Dedifferentiated amniotic fluid mesenchymal stem cell (primary cell): ENCODE data around the gene KCNJ2.

Experiments used
- DNase-seq: peaks from one replicate; pipeline ENCODE4 v3.0.0-alpha.2; 2016; ENCODE audit errors: extremely low spot score

Gene KCNJ2

DNA sequence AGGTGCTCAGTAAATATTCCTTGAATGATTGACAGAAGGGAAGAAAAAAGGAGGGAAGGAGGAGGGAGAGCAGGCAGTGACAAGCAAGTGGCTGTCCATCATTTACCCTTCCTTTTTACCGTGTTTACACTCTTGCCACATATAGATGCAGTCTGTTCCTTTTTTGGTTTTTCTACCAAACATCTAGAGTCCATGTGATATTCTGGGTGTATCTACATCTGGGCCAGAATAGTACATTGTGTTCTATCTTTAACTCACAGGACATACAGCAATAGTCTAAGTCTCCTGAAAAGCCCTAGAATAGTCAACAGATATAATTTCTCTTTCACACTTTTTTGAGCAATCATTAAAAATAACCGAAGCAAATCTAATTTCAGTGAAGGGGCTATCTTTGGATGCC, 33.5 kb downstream of the KCNJ2 start:
- no peak for DNase-seq

GRCh38 chr17:70204431-70204830, 35.1 kb downstream of the KCNJ2 start:
- DNase-seq: no peak

DNA sequence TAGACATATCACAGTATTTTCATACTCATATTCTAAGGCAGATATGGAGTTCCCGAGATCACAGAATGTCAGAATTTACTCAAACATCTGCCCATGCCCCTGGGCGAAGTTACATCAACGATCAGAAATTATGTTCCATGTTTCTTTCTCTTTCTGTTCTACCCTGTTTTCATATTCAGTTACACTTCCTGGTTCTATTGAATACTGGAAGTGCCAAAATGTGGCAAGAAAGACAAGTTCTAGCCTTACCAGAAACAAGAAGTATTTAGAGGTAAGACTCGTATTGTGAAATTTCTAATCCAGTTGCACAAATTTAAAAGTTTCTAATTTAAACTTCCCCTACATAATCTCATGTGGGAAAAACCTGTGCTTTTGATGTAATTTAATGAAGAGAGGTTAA, 36.1 kb downstream of the KCNJ2 start:
- no peak for DNase-seq

- no peak for DNase-seq
Measured at GRCh38 chr17:70206361-70207010, 37.2 kb downstream of the KCNJ2 start.

DNA sequence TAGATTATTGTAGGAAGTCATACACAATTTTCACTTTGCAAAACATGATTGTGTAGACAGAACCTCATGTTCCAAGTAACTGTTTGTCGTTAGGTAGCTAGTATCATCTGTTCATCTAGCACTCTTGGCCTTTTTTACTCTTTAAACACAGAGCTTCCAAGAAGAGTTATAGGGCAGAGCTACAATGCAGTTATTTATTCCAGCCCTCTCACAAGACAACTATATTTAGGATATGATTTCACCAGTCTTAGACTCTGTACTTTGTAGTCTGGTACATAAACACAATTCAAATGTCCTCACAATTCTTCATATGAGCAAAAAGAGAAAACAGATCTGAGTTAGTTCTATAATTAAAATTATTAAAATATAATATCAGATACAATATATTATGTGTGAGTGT, 37.9 kb downstream of the KCNJ2 start:
- no peak for DNase-seq

GRCh38 chr17:70208080-70208794, 38.9 kb downstream of the KCNJ2 start:
- DNase-seq: no peak

- DNase-seq: no peak
Measured at GRCh38 chr17:70208825-70209555, 39.7 kb downstream of the KCNJ2 start.

DNA sequence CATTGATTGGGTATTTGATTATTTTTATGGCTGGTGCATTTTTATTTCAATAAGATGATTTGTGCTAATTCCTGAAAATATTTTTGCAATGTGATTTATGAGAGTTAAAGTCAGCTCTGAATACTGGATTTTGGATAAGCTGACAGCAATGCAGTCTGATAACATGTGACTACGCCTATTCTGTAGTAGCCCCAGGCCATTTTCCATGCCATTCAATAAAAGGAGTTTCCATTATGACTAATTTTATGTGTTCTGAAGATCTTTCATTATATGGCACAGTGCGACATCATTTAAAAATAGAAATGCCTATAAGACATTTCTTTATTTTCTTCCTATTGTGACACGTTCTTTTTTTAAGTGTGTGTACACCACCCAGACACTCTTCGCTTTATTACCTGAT, 46.3 kb downstream of the KCNJ2 start:
- no peak for DNase-seq

DNA sequence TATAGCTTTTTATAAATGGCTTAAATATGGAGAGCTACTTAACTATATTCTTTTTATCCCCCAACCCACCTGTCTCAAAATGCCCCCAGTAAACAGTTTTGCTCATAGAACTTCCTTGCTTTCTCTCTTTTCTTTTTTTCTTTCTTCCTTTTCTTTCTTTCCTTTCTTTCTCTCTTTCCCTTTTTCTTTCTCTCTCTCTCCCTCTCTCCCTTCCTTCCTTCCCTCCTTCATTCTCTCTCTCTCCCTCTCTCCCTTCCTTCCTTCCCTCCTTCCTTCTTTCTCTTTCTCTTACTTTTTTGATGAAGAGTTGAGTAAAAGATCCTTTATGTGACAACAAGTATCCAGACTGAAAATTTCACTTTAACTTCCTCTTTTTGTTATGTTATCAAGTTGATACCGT, 48.2 kb downstream of the KCNJ2 start:
- no peak for DNase-seq

GRCh38 chr17:70225276-70225675, 55.9 kb downstream of the KCNJ2 start:
- DNase-seq: no peak
